ENCODE data around the gene PPP1R15A. TPM values are rescaled to one million over a fixed set of nuclear protein-coding genes. Genes with fewer than 3 reads are reported as not detected.

Gene PPP1R15A
- total and polyA plus RNA-seq, 2 of the 8 experiments (the other 6 are each of a cell fraction or from before 2014, with no cell fraction given), result 4.1 to 14.0 TPM

DNA sequence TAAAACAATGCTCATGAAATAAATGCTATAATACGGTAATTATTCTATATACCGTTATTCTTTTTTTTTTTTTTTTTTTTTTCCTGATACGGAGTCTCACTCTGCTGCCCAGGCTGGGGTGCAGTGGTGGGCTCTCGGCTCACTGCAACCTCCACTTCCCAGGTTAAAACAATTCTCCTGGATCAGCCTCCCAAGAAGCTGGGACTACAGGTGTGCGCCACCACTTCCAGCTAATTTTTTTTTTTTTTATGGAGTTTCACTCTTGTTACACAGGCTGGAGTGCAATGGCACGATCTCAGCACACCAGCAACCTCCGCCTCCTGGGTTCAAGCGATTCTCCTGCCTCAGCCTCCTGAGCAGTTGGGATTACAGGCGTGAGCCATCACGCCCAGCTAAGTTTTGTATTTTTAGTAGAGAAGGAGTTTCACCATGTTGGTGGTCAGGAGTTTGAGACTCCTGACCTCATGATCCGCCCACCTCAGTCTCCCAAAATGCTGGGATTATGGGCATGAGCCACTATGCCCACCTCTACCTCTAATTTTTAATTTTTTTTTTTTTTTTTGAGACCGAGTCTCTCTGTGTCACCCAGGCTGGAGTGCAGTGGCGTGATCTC lies 6.9 kb downstream of the PPP1R15A start:
- H3K18ac ChIP-seq (ENCODE audit: extremely low read depth, low read length), result no peak overlapping the region
- no peak overlapping the region for H2AK5ac ChIP-seq (ENCODE audit: low read depth, low read length)
- H4K20me1 ChIP-seq (replicated peaks in 1 of 2; ENCODE audit: control insufficient read depth in 1 of 2, insufficient read depth in 2 of 2, low read length in 2 of 2), result peaks cover 4 to 11% of the 10 kb centered on the region in 2 experiments
- no peak for DNase-seq (ENCODE audit: low read depth in 1 of 2, low spot score in 2 of 2)
- 88% methylated on average over 12 of the region's 13 CpGs; no CpG with 5 or more reads in 1 of the 2 experiments for WGBS, 2 experiments (ENCODE audit: extremely low coverage in 1 of 2, insufficient coverage in 1 of 2, insufficient read length in 1 of 2, insufficient replicate concordance in 2 of 2, low coverage in 1 of 2, low lambda C conversion rate in 2 of 2, missing lambda C conversion rate in 1 of 2)
- no peak overlapping the region for H2BK15ac ChIP-seq (ENCODE audit: low read length)
- H3K4me2 ChIP-seq (ENCODE audit: insufficient read depth in 1 of 2, low read depth in 2 of 2, low read length in 2 of 2), result no peak overlapping the region
- no peak overlapping the region for H3K9ac ChIP-seq (replicated peaks in 1 of 4; ENCODE audit: extremely low read depth in 1 of 4, low read depth in 3 of 4, low read length in 3 of 4)
- no peak overlapping the region for H3K27ac ChIP-seq (ENCODE audit: low read depth, low read length)
- no peak for FAIRE-seq
- CTCF ChIA-PET (ENCODE audit: partially characterized antibody), result interaction anchor here (0.6 to 1.6 kb wide), 10 partner anchors 26 to 696 kb away, joined by 3 to 5 read pairs (median 3); partner anchors contain the start of gene BAX
- peaks cover 6% of the 10 kb centered on the region for H3K79me1 ChIP-seq (ENCODE audit: low read depth, low read length)
- H3K36me3 ChIP-seq (ENCODE audit: control insufficient read depth in 2 of 4, insufficient read depth in 4 of 4, low read length in 3 of 4), result peaks cover 9 to 23% (median 15%) of the 10 kb centered on the region in 4 experiments; a peak in 7 of 8 replicates
- no peak overlapping the region for H3K56ac ChIP-seq (replicated peaks; ENCODE audit: insufficient read length, low read depth, low read length)
- no peak overlapping the region for H4K91ac ChIP-seq (replicated peaks; ENCODE audit: insufficient read length, low read length)
- no peak overlapping the region for H3K4ac ChIP-seq (replicated peaks; ENCODE audit: insufficient read length, low read depth, low read length)
- POLR2A ChIA-PET (ENCODE audit: partially characterized antibody), result interaction anchor here (1.0 to 3.1 kb wide), 6 partner anchors 10 to 85 kb away, joined by 3 to 12 read pairs (median 6); partner anchors contain the start of genes PLEKHA4 and TULP2
- H3K23ac ChIP-seq (ENCODE audit: insufficient read length), result no peak overlapping the region
- no peak overlapping the region for H2BK20ac ChIP-seq (ENCODE audit: low read length)
- H3K14ac ChIP-seq (ENCODE audit: insufficient read length), result no peak overlapping the region
- H3K4me1 ChIP-seq (replicated peaks in 1 of 4; ENCODE audit: control insufficient read depth in 3 of 4, insufficient read depth in 4 of 4, low read length in 3 of 4), result peaks cover 0 to 6% (median 2%) of the 10 kb centered on the region in 4 experiments; a peak in 2 of 7 replicates
- H3K23me2 ChIP-seq (ENCODE audit: low read depth, low read length), result no peaks in the 10 kb centered on the region
- H2BK12ac ChIP-seq (ENCODE audit: low read depth, low read length), result no peak overlapping the region
- no peaks in the 10 kb centered on the region for H3K27me3 ChIP-seq (replicated peaks in 1 of 4; ENCODE audit: control insufficient read depth in 3 of 4, extremely low read depth in 1 of 4, insufficient read depth in 3 of 4, low read length in 3 of 4)
- no peak overlapping the region for H2AFZ ChIP-seq (ENCODE audit: low read length)
- H3K79me2 ChIP-seq (ENCODE audit: control insufficient read depth in 1 of 2, insufficient read depth in 2 of 2, low read length in 2 of 2), result peaks cover under 1 to 7% of the 10 kb centered on the region in 2 experiments; a peak in 3 of 4 replicates
- no peak for TF ChIP-seq KDM4A (IDR thresholded peaks at IDR 0.05; ENCODE audit: low read depth, low read length, severe bottlenecking)
- TF ChIP-seq TAF7 (optimal IDR thresholded peaks at IDR 0.05; ENCODE audit: borderline replicate concordance, low read depth, low read length), result no peak
- no peak for TF ChIP-seq RBBP5 (IDR thresholded peaks at IDR 0.05; ENCODE audit: borderline replicate concordance, low read depth, low read length)
- no peak for TF ChIP-seq HDAC6 (IDR thresholded peaks at IDR 0.05; ENCODE audit: low read depth, low read length)
- no peak for TF ChIP-seq SP2 (IDR thresholded peaks at IDR 0.05; ENCODE audit: low read length)
- no peak for TF ChIP-seq HDAC2 (IDR thresholded peaks at IDR 0.05; ENCODE audit: borderline replicate concordance in 1 of 2, low read depth in 2 of 2, low read length in 2 of 2)
- no peak for TF ChIP-seq TEAD4 (IDR thresholded peaks at IDR 0.05; ENCODE audit: low read depth, low read length)
- no peak for TF ChIP-seq PHF8 (conservative IDR thresholded peaks at IDR 0.05; ENCODE audit: low read depth, low read length)
- TF ChIP-seq CEBPB (IDR thresholded peaks at IDR 0.05; ENCODE audit: low read depth, low read length), result no peak
- no peak overlapping the region for H2BK120ac ChIP-seq (replicated peaks; ENCODE audit: low read depth, low read length)
- no peak overlapping the region for H4K8ac ChIP-seq (ENCODE audit: extremely low read depth, insufficient read depth, low read length)
- no peak overlapping the region for H2BK5ac ChIP-seq (ENCODE audit: low read depth, low read length)
- H4K5ac ChIP-seq (ENCODE audit: insufficient read length, low read depth, low read length), result no peak overlapping the region
- H3K9me3 ChIP-seq (ENCODE audit: insufficient read depth in 2 of 2, low read depth in 1 of 2, low read length in 1 of 2), result no peaks in the 10 kb centered on the region
- H3K4me3 ChIP-seq (ENCODE audit: extremely low read depth in 1 of 4, insufficient read depth in 2 of 4, low read depth in 3 of 4, low read length in 4 of 4), result no peak overlapping the region

Measured in H1 (cell line).